Spinal cord (tissue), 10 donors: ENCODE measurements around the gene KRCC1. TPM values are rescaled to one million over a fixed set of nuclear protein-coding genes. Genes with fewer than 3 reads are reported as not detected.

Source experiments
- DNase-seq, 6 donors: peaks; one replicate each; pipeline versions ENCODE4 v3.0.0 to v3.0.0-alpha.2; 2013 to 2015; ENCODE audit warnings: low spot score in 6 of 6, low read depth in 4 of 6
- H3K27ac ChIP-seq: one replicate; pipeline ENCODE4 v1.5.1; 2013; ENCODE audit warnings: low read depth, low read length, control low read depth
- H3K27me3 ChIP-seq: one replicate; pipeline ENCODE4 v1.6.1; 2013; ENCODE audit warnings: low read length; ENCODE audit not compliant: control insufficient read depth, insufficient read depth
- H3K36me3 ChIP-seq: one replicate; pipeline ENCODE4 v1.6.1; 2013; ENCODE audit warnings: low read length; ENCODE audit not compliant: control insufficient read depth, insufficient read depth
- H3K4me1 ChIP-seq: one replicate; pipeline ENCODE4 v1.6.1; 2013; ENCODE audit warnings: low read length; ENCODE audit not compliant: control insufficient read depth, insufficient read depth
- H3K4me3 ChIP-seq: one replicate; pipeline ENCODE4 v1.5.1; 2013; ENCODE audit warnings: low read depth, low read length, control low read depth
- H3K9me3 ChIP-seq: one replicate; pipeline ENCODE4 v1.6.1; 2013; ENCODE audit warnings: low read length; ENCODE audit not compliant: control insufficient read depth, insufficient read depth
- whole genome bisulfite sequencing: methylation state at CpG from one replicate; pipeline ENCODE4 v1.1.5; 2013; ENCODE audit warnings: missing lambda C conversion rate; ENCODE audit not compliant: insufficient coverage; 5-methylcytosine and 5-hydroxymethylcytosine counted together
- long read RNA-seq, 4 donors: transcript quantifications; one replicate each; lab custom pipeline, GENCODE V29; 2026
- polyA plus RNA-seq, 2 donors: library from polyadenylated mRNA; unstranded; fragments of 120-200 nt; gene quantifications; one replicate each; pipeline ENCODE4 v1.2.1, GENCODE V29; 2013; ENCODE audit not compliant: insufficient read length in 2 of 2
- total RNA-seq, 2 donors: library from RNA; depleted of rRNA in 1 of 2; stranded (reverse); fragments of 120-200 nt in 1 of 2; fragments of >200 nt in 1 of 2; gene quantifications; one replicate each; pipeline versions ENCODE4 v1.2.3 to v1.2.4, GENCODE V29; 2013 to 2014
- donor health status: healthy.

Gene KRCC1
- 10 to 100 TPM; 18.3 to 42.3 TPM for total RNA-seq
- 10 to 100 TPM; 33.4 to 37.1 TPM for polyA plus RNA-seq
- long read RNA-seq, donor 1, transcript KRCC1-201 (4 exons, 1,753 nt): major isoform, 15 of 20 reads
- long read RNA-seq, donor 1, partial matches to known transcripts: 0 of 20 reads
- long read RNA-seq, donor 1, other reads (novel, unspliced or antisense): 5 of 20 reads
- long read RNA-seq, donor 2, transcript KRCC1-201 (4 exons, 1,753 nt): major isoform, 6 of 6 reads
- long read RNA-seq, donor 2, partial matches to known transcripts: 0 of 6 reads
- long read RNA-seq, donor 2, other reads (novel, unspliced or antisense): 0 of 6 reads
- long read RNA-seq, donor 3, partial matches to known transcripts: 0 of 3 reads
- long read RNA-seq, donor 3, other reads (novel, unspliced or antisense): 0 of 3 reads
- long read RNA-seq, donor 4, transcript KRCC1-201 (4 exons, 1,753 nt): major isoform, 27 of 27 reads
- long read RNA-seq, donor 4, partial matches to known transcripts: 0 of 27 reads
- long read RNA-seq, donor 4, other reads (novel, unspliced or antisense): 0 of 27 reads

GRCh38 chr2:88055371-88056128, at the start of gene KRCC1:
KRCC1 (minus strand) TSS chr2:88055783; CDS start chr2:88028563, 27,220 bp downstream.
- Histone ChIP-seq H3K9me3 (no peaks in the 10 kb centered on the region), H3K4me1 (peaks cover 13% of the 10 kb centered on the region), H3K4me3 (peak within 1 kb of the TSS; percentile 84), H3K27ac (peak within 1 kb of the TSS; percentile 94), H3K27me3 (no peaks in the 10 kb centered on the region), H3K36me3 (no peaks in the 10 kb centered on the region)
- under 1% methylated on average over 74 of the region's 77 CpGs for WGBS
- peak; percentile 85 to 98 (median 90) for DNase-seq

- peak in 1 of 6 donors; percentile 25 for DNase-seq
- peaks cover 4% of the 10 kb centered on the region for H3K4me1 ChIP-seq
- H3K4me3 ChIP-seq: no peak overlapping the region
- no peak overlapping the region for H3K27ac ChIP-seq
- H3K27me3 ChIP-seq: no peaks in the 10 kb centered on the region
- no peaks in the 10 kb centered on the region for H3K36me3 ChIP-seq
- no peaks in the 10 kb centered on the region for H3K9me3 ChIP-seq
- WGBS: 27% methylated on average over 1 of the region's 3 CpGs
These were observed 44.9 kb upstream of the KRCC1 start for GRCh38 chr2:88100489-88100858.

DNA sequence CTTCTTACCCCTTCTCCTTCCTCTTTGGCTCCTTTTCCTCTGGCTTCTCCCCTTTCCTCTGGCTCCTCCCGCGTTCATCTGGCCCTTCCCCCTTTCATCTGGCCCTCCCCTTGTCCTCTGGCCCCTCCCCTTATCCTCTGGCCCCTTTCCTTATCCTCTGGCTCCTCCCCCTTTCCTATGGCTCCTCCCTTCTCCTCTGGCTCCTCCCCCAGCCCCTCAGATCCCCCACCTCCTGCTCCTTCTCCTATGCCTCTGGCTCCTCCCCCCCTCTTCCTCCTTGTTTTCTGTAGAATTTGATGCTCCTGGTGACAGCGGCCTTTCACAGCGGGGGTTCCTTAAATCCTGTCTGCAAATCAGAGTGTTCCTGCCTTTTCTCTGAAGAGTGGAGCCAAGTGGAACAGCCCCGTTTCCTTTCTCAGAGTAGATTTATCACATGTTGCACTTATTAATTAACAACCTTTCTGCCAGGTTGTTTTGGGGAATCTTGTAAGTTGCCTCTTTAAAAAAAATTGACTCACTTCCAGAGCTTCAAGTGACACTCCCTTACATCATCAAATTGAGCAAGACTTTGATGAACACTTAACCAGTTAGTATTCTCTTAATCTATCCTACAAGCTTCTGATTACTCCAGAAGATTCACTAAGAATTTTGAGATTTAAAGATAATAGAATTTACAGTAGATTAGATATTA, 44.4 kb upstream of the KRCC1 start:
- no peaks in the 10 kb centered on the region for H3K36me3 ChIP-seq
- H3K4me3 ChIP-seq: no peak overlapping the region
- H3K27me3 ChIP-seq: no peaks in the 10 kb centered on the region
- no peaks in the 10 kb centered on the region for H3K9me3 ChIP-seq
- no peak for DNase-seq
- WGBS: 28% methylated on average over 4 of the region's 5 CpGs
- H3K27ac ChIP-seq: no peak overlapping the region
- H3K4me1 ChIP-seq: peaks cover 8% of the 10 kb centered on the region

DNA sequence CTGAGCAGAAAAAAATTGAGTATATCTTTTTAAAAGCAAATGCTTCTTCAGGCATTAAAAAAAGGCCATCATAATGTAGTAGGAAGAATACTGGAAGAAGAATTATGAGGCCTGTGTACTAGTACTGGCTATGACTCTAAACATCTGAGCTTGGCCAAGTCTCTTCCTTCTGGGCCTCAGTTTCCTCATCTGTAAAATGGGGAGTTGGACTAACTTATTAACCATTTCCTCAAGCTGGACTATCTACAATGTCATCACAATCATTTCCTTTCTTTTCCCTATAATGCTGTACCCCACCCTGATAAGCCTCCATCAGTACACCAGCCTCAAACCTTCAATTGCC, 42.9 kb upstream of the KRCC1 start:
- Histone ChIP-seq H3K9me3 (no peaks in the 10 kb centered on the region), H3K27ac (no peak overlapping the region), H3K36me3 (no peaks in the 10 kb centered on the region), H3K4me1 (peaks cover 8% of the 10 kb centered on the region), H3K4me3 (no peak overlapping the region), H3K27me3 (no peaks in the 10 kb centered on the region)
- DNase-seq: no peak

DNA sequence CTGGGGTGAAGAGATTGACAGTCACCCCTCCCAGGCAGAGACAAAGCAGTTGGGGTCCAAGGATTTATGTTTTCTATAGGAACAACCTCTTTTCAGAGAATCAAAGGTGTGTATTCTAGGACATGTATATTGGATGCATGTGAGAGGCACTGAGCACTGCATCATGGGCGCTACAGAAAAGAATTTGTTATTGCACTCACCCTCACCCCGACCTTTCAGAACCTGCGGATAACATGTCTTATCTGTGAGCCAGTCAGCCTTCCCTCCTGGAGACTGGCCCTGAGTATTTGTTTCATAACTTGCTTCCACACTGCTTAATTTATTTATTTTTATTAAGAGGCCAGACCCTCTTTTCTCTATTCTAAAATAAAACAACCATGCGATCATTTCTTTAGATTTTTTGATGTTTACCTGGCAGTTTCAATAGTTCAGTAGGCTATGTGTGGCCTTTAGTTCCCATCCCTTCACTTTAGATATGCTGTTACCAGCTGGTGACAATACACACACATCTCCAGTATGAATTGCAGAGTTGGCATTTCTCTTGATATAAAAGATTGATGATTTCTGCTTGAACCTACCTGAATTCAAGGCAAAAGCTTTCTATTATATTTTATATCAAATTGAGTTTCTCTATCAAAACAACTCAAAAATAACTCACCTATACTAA, 42.4 kb upstream of the KRCC1 start:
- Histone ChIP-seq H3K4me1 (peaks cover 8% of the 10 kb centered on the region), H3K27ac (no peak overlapping the region), H3K9me3 (no peaks in the 10 kb centered on the region), H3K36me3 (no peaks in the 10 kb centered on the region), H3K4me3 (no peak overlapping the region), H3K27me3 (no peaks in the 10 kb centered on the region)
- 95% methylated on average over 3 of the region's 4 CpGs for WGBS
- DNase-seq: no peak

GRCh38 chr2:88097192-88097591, 41.6 kb upstream of the KRCC1 start:
- H3K27ac ChIP-seq: no peak overlapping the region
- no peaks in the 10 kb centered on the region for H3K9me3 ChIP-seq
- no peak overlapping the region for H3K4me3 ChIP-seq
- no peak for DNase-seq
- no peaks in the 10 kb centered on the region for H3K36me3 ChIP-seq
- WGBS: 81% methylated on average over 2 of the region's 3 CpGs
- H3K27me3 ChIP-seq: no peaks in the 10 kb centered on the region
- H3K4me1 ChIP-seq: peaks cover 8% of the 10 kb centered on the region

- Histone ChIP-seq H3K27me3 (no peaks in the 10 kb centered on the region), H3K4me3 (no peak overlapping the region), H3K9me3 (no peaks in the 10 kb centered on the region), H3K27ac (no peak overlapping the region), H3K4me1 (peaks cover 8% of the 10 kb centered on the region), H3K36me3 (no peaks in the 10 kb centered on the region)
- WGBS: 93% methylated on average over 3 of the region's 5 CpGs
- DNase-seq: no peak
These were observed 41.1 kb upstream of the KRCC1 start for GRCh38 chr2:88096708-88097107.

DNA sequence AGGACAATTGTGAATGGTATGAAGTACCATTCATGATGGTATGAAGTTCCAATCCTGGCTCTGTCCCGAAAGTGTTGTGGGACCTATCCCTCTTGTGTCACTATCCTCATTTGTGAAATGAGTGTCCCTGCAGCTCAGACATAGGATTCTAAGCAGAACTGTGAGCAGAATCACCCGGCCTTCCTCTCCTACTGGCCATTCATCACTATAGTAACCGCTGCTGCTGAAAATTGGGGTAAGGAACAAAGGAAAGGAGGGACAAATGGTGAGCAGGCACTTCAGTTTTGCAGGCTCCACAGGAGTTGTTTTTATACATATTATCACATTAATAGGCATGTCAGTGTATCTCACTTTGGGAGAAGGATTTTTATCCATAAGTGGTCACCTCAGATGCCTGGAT, 39.4 kb upstream of the KRCC1 start:
- WGBS: 17% methylated on average over 1 of the region's 3 CpGs
- peak in 2 of 6 donors; percentile 25 to 64 for DNase-seq
- H3K4me3 ChIP-seq: no peak overlapping the region
- H3K27ac ChIP-seq: no peak overlapping the region
- H3K9me3 ChIP-seq: no peaks in the 10 kb centered on the region
- no peaks in the 10 kb centered on the region for H3K36me3 ChIP-seq
- H3K27me3 ChIP-seq: no peaks in the 10 kb centered on the region
- peaks cover 5% of the 10 kb centered on the region for H3K4me1 ChIP-seq

- no peak for DNase-seq
- Histone ChIP-seq H3K9me3 (no peaks in the 10 kb centered on the region), H3K27ac (no peak overlapping the region)
These were observed 37.2 kb upstream of the KRCC1 start for GRCh38 chr2:88092773-88093172.

More at GRCh38 chr2:88092773-88093172, 37.2 kb upstream of the KRCC1 start:
- Histone ChIP-seq H3K4me3 (no peak overlapping the region), H3K27me3 (no peaks in the 10 kb centered on the region), H3K4me1 (peaks cover 5% of the 10 kb centered on the region), H3K36me3 (no peaks in the 10 kb centered on the region)
